ENCODE data around the gene TIA1.

The TIA1 gene

GRCh38 chr2:70258532-70258875 is 10.1 kb upstream of the TIA1 start:
- no peak overlapping the region for H3K27ac ChIP-seq (ENCODE audit: low read length)
- H3K36me3 ChIP-seq (ENCODE audit: control insufficient read depth, insufficient read depth, low read length): 0 out of 2 replicates have a peak, but pooled peaks cover 2% of the 10 kb centered on the region
- DNase-seq (ENCODE audit: low read depth, low spot score): no peak
- no peaks in the 10 kb centered on the region for H3K4me1 ChIP-seq (ENCODE audit: control insufficient read depth, insufficient read depth, low read length)
- WGBS (ENCODE audit: insufficient coverage, insufficient read length): no CpG with 5 or more reads among the region's 12 CpGs
- peak overlapping the region; percentile 92 for H3K4me3 ChIP-seq (ENCODE audit: low read length)
- H3K27me3 ChIP-seq (ENCODE audit: control insufficient read depth, insufficient read depth, low read length): no peaks in the 10 kb centered on the region
- H3K9me3 ChIP-seq (ENCODE audit: control insufficient read depth, insufficient read depth, low read length): no peaks in the 10 kb centered on the region

- 100% methylated on average over 2 of the region's 8 CpGs for WGBS (ENCODE audit: insufficient coverage, insufficient read length)
- no peak overlapping the region for H3K4me3 ChIP-seq (ENCODE audit: low read length)
- H3K36me3 ChIP-seq (ENCODE audit: control insufficient read depth, insufficient read depth, low read length): 0 out of 2 replicates have a peak, but pooled peaks cover 2% of the 10 kb centered on the region
- no peak overlapping the region for H3K27ac ChIP-seq (ENCODE audit: low read length)
- H3K4me1 ChIP-seq (ENCODE audit: control insufficient read depth, insufficient read depth, low read length): no peaks in the 10 kb centered on the region
- H3K9me3 ChIP-seq (ENCODE audit: control insufficient read depth, insufficient read depth, low read length): no peaks in the 10 kb centered on the region
- no peak for DNase-seq (ENCODE audit: low read depth, low spot score)
- no peaks in the 10 kb centered on the region for H3K27me3 ChIP-seq (ENCODE audit: control insufficient read depth, insufficient read depth, low read length)
These were observed 7.3 kb upstream of the TIA1 start for GRCh38 chr2:70255637-70256314.

DNA sequence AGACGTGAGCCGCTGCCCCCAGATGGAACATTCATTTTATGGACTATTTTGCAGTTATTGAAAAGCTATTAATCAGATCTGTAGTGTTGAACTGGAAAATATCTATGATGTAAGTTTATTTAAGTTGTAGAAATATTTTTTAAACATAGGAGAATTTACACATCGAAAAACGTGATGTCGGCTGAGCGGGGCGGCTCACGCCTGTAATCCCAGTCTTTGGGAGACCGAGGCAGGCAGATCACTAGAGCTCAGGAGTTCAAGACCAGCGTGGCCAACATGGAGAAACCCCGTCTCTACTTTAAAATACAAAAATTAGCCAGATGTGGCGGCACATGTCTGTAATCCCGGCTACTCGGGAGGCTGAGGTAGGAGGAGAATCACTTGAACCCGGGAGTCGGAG is 2.0 kb upstream of the TIA1 start:
- Histone ChIP-seq H3K27me3 (ENCODE audit: control insufficient read depth, insufficient read depth, low read length) (no peaks in the 10 kb centered on the region), H3K4me3 (ENCODE audit: low read length) (no peak overlapping the region), H3K27ac (ENCODE audit: low read length) (no peak overlapping the region)

GRCh38 chr2:70247364-70248180 is 856 bp downstream of the TIA1 start:
- H3K4me3 ChIP-seq (ENCODE audit: low read length): peak overlapping the region; percentile 87; the same call in 1 of the 2 replicates
- no peak for DNase-seq (ENCODE audit: low read depth, low spot score)

More for the DNA sequence above, 2.0 kb upstream of the TIA1 start:
- H3K4me1 ChIP-seq (ENCODE audit: control insufficient read depth, insufficient read depth, low read length): no peaks in the 10 kb centered on the region
- 100% methylated on average over 2 of the region's 16 CpGs for WGBS (ENCODE audit: insufficient coverage, insufficient read length)
- no peak for DNase-seq (ENCODE audit: low read depth, low spot score)
- H3K9me3 ChIP-seq (ENCODE audit: control insufficient read depth, insufficient read depth, low read length): no peaks in the 10 kb centered on the region
- H3K36me3 ChIP-seq (ENCODE audit: control insufficient read depth, insufficient read depth, low read length): no peaks in the 10 kb centered on the region

DNA sequence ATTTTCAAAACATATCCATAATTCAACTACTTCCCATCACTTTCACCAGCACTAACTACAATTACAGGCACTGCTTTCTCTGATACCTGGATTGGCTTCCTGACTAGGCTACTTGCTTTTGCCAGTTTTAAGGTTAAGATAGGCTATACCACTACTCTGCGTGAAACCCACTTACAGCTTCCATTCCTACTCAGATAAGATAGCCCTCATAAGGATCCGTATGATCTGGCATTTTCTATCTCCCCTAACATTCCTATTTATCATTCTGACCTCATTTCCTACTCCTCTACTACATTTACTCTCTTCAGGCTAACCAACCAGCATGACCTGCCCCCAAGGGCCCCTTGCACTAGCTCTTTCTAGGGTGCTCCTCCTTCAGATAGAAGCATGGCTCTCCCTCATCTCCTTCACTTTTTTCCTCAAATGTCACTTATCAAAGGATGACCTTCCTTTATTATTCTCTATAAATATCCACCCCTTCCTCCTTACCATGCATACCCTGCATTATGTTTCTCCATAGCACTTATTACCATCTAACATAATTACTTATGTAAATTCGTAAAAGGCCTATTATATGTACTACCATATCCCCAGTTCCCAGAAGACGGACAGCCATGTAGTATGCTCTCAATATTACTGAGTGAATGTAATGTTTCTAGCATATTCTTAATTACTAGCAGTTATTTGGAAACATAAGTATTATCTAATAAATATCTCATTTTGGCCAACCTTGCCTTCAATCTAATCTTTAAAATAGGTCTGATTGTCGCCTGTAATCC is 4.4 kb downstream of the TIA1 start:
- WGBS (ENCODE audit: insufficient coverage, insufficient read length): 100% methylated on average over 1 of the region's 5 CpGs
- H3K4me3 ChIP-seq (ENCODE audit: low read length): no peak overlapping the region
- H3K4me1 ChIP-seq (ENCODE audit: control insufficient read depth, insufficient read depth, low read length): no peaks in the 10 kb centered on the region
- no peaks in the 10 kb centered on the region; the same call in 1 of the 2 replicates for H3K9me3 ChIP-seq (ENCODE audit: control insufficient read depth, insufficient read depth, low read length)
- no peak overlapping the region for H3K27ac ChIP-seq (ENCODE audit: low read length)
- no peaks in the 10 kb centered on the region for H3K27me3 ChIP-seq (ENCODE audit: control insufficient read depth, insufficient read depth, low read length)
- 0 out of 2 replicates have a peak, but pooled peaks cover 2% of the 10 kb centered on the region for H3K36me3 ChIP-seq (ENCODE audit: control insufficient read depth, insufficient read depth, low read length)
- no peak for DNase-seq (ENCODE audit: low read depth, low spot score)

More at GRCh38 chr2:70247364-70248180, 856 bp downstream of the TIA1 start:
- H3K27ac ChIP-seq (ENCODE audit: low read length): no peak overlapping the region
- H3K4me1 ChIP-seq (ENCODE audit: control insufficient read depth, insufficient read depth, low read length): no peaks in the 10 kb centered on the region
- no CpG with 5 or more reads among the region's 20 CpGs for WGBS (ENCODE audit: insufficient coverage, insufficient read length)
- no peaks in the 10 kb centered on the region for H3K9me3 ChIP-seq (ENCODE audit: control insufficient read depth, insufficient read depth, low read length)
- no peaks in the 10 kb centered on the region for H3K27me3 ChIP-seq (ENCODE audit: control insufficient read depth, insufficient read depth, low read length)
- H3K36me3 ChIP-seq (ENCODE audit: control insufficient read depth, insufficient read depth, low read length): no peaks in the 10 kb centered on the region

DNA sequence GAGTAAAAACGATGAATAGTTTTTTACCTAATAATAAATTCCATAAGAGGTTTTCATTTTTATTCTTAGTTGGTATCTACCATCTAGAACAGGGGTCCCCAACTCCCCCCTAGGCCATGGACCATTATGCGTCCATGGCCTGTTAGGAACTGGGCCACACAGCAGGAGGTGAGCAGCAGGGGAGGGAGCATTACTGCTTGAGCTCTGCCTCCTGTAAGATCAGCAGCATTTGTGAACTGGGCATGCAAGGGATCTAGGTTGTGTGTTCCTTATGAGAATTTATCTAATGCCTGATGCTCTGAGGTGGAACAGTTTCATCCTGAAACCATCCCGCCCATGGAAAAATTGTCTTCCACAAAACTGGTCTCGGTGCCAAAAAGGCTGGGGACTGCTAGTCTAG is 5.9 kb downstream of the TIA1 start:
- Histone ChIP-seq H3K27ac (ENCODE audit: low read length) (no peak overlapping the region), H3K4me1 (ENCODE audit: control insufficient read depth, insufficient read depth, low read length) (no peaks in the 10 kb centered on the region), H3K36me3 (ENCODE audit: control insufficient read depth, insufficient read depth, low read length) (0 out of 2 replicates have a peak, but pooled peaks cover 2% of the 10 kb centered on the region), H3K9me3 (ENCODE audit: control insufficient read depth, insufficient read depth, low read length) (no peaks in the 10 kb centered on the region; the same call in 1 of the 2 replicates), H3K27me3 (ENCODE audit: control insufficient read depth, insufficient read depth, low read length) (no peaks in the 10 kb centered on the region), H3K4me3 (ENCODE audit: low read length) (no peak overlapping the region)
- WGBS (ENCODE audit: insufficient coverage, insufficient read length): no CpG with 5 or more reads among the region's 4 CpGs
- no peak for DNase-seq (ENCODE audit: low read depth, low spot score)

DNA sequence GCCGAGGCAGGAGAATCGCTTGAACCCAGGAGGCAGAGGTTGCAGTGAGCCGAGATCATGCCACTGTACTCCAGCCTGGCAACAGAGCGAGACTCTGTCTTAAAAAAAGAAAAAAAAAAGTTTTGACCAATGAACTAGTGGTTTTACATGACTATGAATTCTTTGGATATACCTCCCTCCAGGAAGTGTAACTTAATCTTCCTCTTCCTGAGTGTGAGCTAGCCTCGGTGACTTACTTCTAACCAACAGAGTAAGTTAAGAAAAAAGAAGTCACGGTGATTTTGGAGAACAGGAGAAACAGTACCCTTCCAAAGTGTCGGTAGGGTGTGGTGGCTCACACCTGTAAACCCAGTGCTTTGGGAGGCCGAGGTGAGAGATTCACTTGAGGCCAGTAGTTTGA is 7.1 kb downstream of the TIA1 start:
- H3K4me3 ChIP-seq (ENCODE audit: low read length): no peak overlapping the region
- no peaks in the 10 kb centered on the region; the same call in 1 of the 2 replicates for H3K9me3 ChIP-seq (ENCODE audit: control insufficient read depth, insufficient read depth, low read length)
- WGBS (ENCODE audit: insufficient coverage, insufficient read length): no CpG with 5 or more reads among the region's 8 CpGs
- 0 out of 2 replicates have a peak, but pooled peaks cover 2% of the 10 kb centered on the region for H3K36me3 ChIP-seq (ENCODE audit: control insufficient read depth, insufficient read depth, low read length)
- H3K27ac ChIP-seq (ENCODE audit: low read length): no peak overlapping the region
- DNase-seq (ENCODE audit: low read depth, low spot score): no peak
- H3K4me1 ChIP-seq (ENCODE audit: control insufficient read depth, insufficient read depth, low read length): no peaks in the 10 kb centered on the region
- no peaks in the 10 kb centered on the region for H3K27me3 ChIP-seq (ENCODE audit: control insufficient read depth, insufficient read depth, low read length)

DNA sequence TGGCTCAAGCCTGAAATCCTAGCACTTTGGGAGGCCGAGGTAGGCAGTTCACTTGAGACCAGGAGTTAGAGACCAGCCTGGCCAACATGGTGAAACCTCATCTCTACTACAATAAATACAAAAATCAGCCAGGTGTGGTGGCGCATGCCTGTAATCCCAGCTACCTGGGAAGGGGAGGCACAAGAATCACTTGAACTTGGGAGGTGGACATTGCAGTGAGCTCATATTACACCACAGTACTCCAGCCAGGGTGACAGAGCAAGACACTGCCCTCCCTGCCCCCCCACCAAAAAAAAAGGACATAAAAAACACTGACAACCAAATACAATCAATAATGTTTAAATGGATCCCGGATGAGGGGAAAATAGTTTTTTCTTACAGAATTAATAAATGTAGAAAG is 7.8 kb downstream of the TIA1 start:
- no CpG with 5 or more reads among the region's 3 CpGs for WGBS (ENCODE audit: insufficient coverage, insufficient read length)
- no peaks in the 10 kb centered on the region; the same call in 1 of the 2 replicates for H3K9me3 ChIP-seq (ENCODE audit: control insufficient read depth, insufficient read depth, low read length)
- H3K4me3 ChIP-seq (ENCODE audit: low read length): no peak overlapping the region
- no peaks in the 10 kb centered on the region for H3K4me1 ChIP-seq (ENCODE audit: control insufficient read depth, insufficient read depth, low read length)
- no peak for DNase-seq (ENCODE audit: low read depth, low spot score)
- 0 out of 2 replicates have a peak, but pooled peaks cover 2% of the 10 kb centered on the region for H3K36me3 ChIP-seq (ENCODE audit: control insufficient read depth, insufficient read depth, low read length)
- no peaks in the 10 kb centered on the region for H3K27me3 ChIP-seq (ENCODE audit: control insufficient read depth, insufficient read depth, low read length)
- no peak overlapping the region for H3K27ac ChIP-seq (ENCODE audit: low read length)

DNA sequence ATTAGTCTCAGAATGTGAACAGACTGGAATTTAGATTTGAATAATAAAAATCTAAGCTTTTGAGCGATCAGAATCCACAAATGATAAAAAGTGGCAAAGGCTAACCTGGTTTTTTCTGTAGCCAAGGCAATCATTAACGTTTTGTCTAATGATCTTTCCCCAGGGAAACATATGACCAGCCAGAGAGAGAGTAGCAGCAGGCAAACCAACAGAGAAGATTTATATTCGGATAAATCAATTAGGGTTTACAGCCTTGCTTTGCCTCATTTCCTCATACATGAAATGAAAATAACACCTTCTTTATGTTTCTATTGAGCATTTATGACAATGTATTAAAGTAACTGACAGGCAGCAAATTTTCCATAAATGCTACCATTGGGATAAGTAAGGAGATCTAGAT is 14.5 kb downstream of the TIA1 start:
- Histone ChIP-seq H3K9me3 (ENCODE audit: control insufficient read depth, insufficient read depth, low read length) (no peaks in the 10 kb centered on the region), H3K4me3 (ENCODE audit: low read length) (no peak overlapping the region), H3K36me3 (ENCODE audit: control insufficient read depth, insufficient read depth, low read length) (peaks cover 4% of the 10 kb centered on the region), H3K27ac (ENCODE audit: low read length) (no peak overlapping the region), H3K27me3 (ENCODE audit: control insufficient read depth, insufficient read depth, low read length) (no peaks in the 10 kb centered on the region), H3K4me1 (ENCODE audit: control insufficient read depth, insufficient read depth, low read length) (no peaks in the 10 kb centered on the region)
- no peak for DNase-seq (ENCODE audit: low read depth, low spot score)
- no CpG with 5 or more reads among the region's 3 CpGs for WGBS (ENCODE audit: insufficient coverage, insufficient read length)

DNA sequence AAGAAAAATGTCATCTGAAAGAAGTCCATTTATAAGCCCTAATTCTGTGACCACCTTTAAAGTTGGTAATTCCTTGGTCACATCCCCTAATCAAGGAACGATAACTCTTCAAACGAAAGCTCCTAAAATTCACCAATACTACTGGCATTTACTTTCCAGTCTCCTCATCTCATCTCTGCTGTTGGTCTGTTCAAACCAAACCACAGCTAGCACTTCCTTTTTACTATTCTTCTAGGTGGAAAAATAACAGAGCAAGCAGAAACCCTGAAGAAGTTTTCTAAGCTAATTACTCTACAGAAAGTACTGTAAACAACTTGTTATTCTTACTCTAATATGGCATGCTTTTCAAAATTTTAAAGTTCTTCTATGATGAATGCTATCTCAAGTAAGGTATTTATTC is 21.6 kb downstream of the TIA1 start:
- H3K27me3 ChIP-seq (ENCODE audit: control insufficient read depth, insufficient read depth, low read length): no peaks in the 10 kb centered on the region
- no peaks in the 10 kb centered on the region for H3K9me3 ChIP-seq (ENCODE audit: control insufficient read depth, insufficient read depth, low read length)
- no CpG with 5 or more reads among the region's 2 CpGs for WGBS (ENCODE audit: insufficient coverage, insufficient read length)
- no peak for DNase-seq (ENCODE audit: low read depth, low spot score)
- H3K27ac ChIP-seq (ENCODE audit: low read length): no peak overlapping the region
- H3K36me3 ChIP-seq (ENCODE audit: control insufficient read depth, insufficient read depth, low read length): peaks cover 15% of the 10 kb centered on the region
- no peaks in the 10 kb centered on the region for H3K4me1 ChIP-seq (ENCODE audit: control insufficient read depth, insufficient read depth, low read length)
- no peak overlapping the region for H3K4me3 ChIP-seq (ENCODE audit: low read length)

Measured in iPS DF 6.9 (cell line).